Keratinocyte (primary cell): ENCODE data around the gene GRM4.

Experiments used
- CTCF ChIP-seq, 3 experiments: IDR thresholded peaks in 1 of 3; conservative IDR thresholded peaks in 1 of 3; optimal IDR thresholded peaks in 1 of 3; 2 replicates in 2 of 3; 3 replicates in 1 of 3; pipeline versions ENCODE3 to v1.5.1; 2011; ENCODE audit warnings: low read length in 3 of 3, mild to moderate bottlenecking in 3 of 3, moderate library complexity in 2 of 3, control low read depth in 1 of 3, inconsistent platforms in 1 of 3; ENCODE audit not compliant: insufficient read depth in 2 of 3; ENCODE audit errors: extremely low read depth in 1 of 3
- EZH2 ChIP-seq: IDR thresholded peaks from one replicate; pipeline ENCODE4 v1.6.1; 2012; ENCODE audit warnings: inconsistent platforms, mild to moderate bottlenecking, low read length, moderate library complexity

DNA sequence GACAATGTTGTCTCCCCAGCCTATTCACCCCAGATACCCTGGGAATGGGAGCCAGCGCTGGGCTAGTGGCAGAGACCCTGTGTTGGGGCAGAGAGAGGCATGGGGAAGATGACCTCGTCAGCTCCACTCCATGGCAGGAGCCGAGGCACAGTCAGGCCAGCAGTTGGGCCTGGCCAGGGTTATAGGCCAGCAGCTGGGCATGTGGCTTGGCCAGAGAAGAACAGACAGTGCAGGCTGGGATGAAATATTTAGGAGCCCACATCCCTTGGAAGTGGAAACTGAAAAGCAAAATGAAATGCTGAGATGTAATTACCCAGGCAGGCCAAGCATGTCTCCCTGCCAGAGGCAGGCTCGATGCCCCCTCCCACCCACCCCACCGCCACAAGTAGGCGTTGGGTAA is 70.0 kb downstream of the GRM4 start:
- TF ChIP-seq CTCF (optimal IDR thresholded peaks at IDR 0.05 in 1 of 3, IDR thresholded peaks at IDR 0.05 in 1 of 3, conservative IDR thresholded peaks at IDR 0.05 in 1 of 3; ENCODE audit: extremely low read depth in 1 of 3, insufficient read depth in 2 of 3, low read length in 3 of 3): no peak
- TF ChIP-seq EZH2: no peak
